Stimulated activated CD4-positive, alpha-beta T cell treated with anti-CD3 and anti-CD28 coated beads, Interleukin-4, amount 100 ng/mL, for 1 hour (primary cell): ENCODE measurements around the gene CALHM6.

Source experiments
- DNase-seq: peaks from one replicate; pipeline ENCODE4 v3.0.0-alpha.2; 2020

CALHM6 gene

GRCh38 chr6:116461331-116461931 is at the start of gene CALHM6:
CALHM6 (plus strand) TSS chr6:116461375; CDS start chr6:116461930, 555 bp downstream.
- DNase-seq = no peak

DNA sequence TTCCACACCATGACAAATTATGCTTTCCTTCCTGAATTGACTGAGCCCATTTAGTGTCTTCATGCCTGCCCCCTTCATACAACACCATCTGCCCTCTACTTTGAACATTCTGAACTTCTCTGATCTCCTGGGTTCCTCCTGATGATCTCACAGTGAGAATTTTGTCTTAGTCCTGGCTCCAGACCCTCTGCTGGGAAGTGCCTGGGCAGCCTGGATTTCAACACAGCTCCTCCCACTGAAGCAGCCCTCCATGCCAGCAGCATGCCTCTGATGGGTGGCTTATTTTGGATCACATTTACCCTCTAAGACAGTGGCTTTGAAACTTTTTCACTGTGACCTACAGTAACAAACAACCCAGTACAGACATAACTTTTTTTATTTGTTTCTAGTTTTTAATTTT is 48.9 kb upstream of the CALHM6 start:
- DNase-seq = no peak

GRCh38 chr6:116413357-116413756 is 47.8 kb upstream of the CALHM6 start:
- no peak for DNase-seq

DNA sequence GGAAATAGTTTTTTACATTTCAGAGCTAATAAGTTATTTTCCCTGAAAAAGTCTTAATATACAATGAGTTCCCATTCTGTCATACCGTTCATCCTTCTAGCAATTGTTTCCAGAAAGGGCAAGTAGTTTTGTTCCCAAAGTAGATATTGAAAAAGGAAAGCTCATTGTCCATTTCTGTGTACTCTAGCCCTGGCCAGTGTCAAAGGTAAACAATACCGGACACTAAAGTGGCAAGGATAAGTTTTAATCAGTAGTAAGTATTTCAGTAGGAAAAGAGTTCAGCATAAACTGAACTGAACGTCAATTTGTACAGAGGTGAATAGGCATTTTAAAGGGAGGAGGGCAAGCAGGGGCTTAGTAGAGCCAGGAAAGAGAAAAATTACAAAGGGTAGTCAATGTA is 43.5 kb upstream of the CALHM6 start:
- DNase-seq = no peak

DNA sequence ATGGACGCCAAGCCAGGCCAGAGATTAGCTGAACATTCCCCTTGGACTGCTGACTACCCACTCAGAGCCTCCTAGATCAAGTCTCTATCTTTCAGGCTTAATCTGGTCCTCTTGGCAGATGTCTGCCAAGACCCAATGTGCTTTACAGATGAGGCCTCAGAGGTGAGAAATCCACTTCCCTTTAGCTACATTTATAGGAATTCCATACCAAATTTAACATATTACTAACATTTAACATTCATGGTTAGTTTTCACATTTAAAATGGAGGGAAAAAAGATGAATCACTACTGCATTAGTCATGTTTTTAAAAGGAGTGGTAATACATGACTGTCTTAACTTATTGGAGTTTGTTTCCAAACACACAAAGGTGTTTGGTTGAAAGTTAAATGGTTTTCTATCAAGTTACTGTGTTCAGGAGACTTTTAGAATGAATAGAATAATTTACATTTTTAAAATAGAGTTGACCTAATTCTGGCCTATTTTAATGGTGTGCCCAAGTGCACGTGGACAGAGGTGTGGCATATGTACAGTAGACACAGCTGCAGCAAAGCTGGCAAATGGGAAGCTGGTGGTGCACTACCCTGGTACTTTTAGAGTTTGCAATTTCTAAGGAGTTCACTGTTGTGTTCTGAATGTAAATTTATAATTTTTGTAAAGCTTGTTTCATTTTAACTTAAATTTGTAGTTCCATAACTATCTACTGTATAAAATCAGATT is 41.9 kb upstream of the CALHM6 start:
- DNase-seq = no peak

DNA sequence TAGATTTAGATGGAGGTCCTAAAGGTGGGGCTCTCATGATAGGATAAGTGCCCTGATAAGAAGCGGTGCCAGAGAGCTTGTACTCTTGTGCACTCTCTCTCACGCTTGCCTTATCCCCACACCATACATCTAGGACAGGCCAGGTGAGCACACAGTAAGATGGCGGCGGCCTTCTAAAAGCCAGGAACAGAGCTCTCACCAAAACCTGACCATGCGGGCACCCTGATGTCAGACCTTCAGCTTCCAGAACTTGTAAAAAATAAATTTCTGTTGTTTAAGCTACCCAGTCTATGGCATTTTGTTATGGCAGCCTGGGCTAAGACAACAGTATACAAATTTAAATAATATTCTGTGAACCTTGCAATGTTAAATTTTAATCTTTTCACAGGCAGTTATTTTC is 40.8 kb upstream of the CALHM6 start:
- no peak for DNase-seq

GRCh38 chr6:116422238-116422637 is 38.9 kb upstream of the CALHM6 start:
- no peak for DNase-seq

GRCh38 chr6:116424001-116424400 is 37.2 kb upstream of the CALHM6 start:
- no peak for DNase-seq

- no peak for DNase-seq
These were observed 34.6 kb upstream of the CALHM6 start for GRCh38 chr6:116426551-116426950.

DNA sequence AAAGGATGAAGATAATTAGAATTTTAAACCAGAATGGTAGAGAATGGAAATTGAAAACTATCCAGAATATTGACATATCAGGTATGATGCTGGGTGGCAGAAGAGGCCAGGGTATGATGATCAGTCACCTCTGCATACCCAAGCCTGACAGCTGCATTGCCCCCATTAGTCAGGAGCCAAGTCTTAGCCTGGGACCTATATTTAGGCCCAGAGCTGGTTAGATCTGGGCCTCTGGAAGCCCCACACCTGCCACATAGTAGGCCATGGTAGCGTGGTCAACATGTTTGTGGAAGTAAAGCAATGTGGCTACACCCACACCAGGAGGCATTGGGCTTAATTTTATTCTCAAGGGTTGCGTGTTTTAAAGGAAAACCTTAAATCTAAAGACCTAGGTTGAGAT is 32.1 kb upstream of the CALHM6 start:
- no peak for DNase-seq

GRCh38 chr6:116430860-116431259 is 30.3 kb upstream of the CALHM6 start:
- DNase-seq = no peak

GRCh38 chr6:116431964-116432595 is 29.1 kb upstream of the CALHM6 start:
- DNase-seq = no peak

- no peak for DNase-seq
These were observed 27.9 kb upstream of the CALHM6 start for GRCh38 chr6:116433206-116433712.

DNA sequence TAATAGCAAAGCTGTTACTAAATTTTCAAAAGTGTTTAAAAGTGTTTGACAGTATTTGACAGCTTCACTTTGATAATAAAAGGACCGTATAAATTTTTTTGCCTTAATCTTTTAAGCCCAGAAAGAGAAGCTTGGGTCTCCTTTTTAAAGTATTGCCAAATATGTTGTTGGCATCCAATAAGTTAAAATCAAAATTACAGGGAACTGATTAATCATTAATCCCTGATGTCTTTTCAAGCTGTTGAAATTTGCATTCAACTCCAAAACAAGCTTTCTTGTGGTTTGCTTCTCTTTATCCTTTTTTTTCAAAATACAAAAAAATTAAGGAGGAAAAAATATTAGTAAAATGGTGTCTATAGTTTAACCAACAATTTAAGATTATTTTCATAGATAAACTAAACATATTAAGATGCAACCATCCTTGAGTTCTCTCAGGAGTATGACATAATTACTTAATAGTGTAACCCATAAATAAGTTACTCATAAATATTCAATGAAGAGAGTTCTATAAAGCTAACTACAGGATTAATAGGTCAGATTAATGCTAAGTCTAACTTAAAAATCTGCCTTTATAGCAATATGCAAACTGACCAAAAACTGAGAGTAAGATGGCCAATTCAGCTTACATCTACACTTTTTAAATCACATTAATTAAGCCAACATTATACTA is 27.0 kb upstream of the CALHM6 start:
- DNase-seq = no peak

- no peak for DNase-seq
These were observed 24.6 kb upstream of the CALHM6 start for GRCh38 chr6:116436586-116436985.

DNA sequence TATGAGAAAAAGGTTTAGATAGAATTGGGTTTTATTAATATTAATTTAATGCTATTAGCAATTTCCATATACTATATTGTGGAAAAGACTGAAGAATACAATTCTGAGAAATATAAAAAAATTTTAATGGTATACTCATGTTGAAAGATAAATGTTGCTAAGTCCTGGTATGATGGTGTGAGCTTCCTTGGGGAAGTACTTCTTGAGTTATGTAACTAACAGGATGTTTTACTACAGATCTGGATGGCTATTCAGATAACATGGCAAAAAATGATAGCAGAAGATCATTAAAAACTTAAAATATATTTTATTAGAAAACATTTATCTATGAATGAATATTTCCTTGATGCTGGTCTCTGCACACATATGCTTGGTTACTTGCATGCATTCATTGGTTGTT is 23.5 kb upstream of the CALHM6 start:
- no peak for DNase-seq

DNA sequence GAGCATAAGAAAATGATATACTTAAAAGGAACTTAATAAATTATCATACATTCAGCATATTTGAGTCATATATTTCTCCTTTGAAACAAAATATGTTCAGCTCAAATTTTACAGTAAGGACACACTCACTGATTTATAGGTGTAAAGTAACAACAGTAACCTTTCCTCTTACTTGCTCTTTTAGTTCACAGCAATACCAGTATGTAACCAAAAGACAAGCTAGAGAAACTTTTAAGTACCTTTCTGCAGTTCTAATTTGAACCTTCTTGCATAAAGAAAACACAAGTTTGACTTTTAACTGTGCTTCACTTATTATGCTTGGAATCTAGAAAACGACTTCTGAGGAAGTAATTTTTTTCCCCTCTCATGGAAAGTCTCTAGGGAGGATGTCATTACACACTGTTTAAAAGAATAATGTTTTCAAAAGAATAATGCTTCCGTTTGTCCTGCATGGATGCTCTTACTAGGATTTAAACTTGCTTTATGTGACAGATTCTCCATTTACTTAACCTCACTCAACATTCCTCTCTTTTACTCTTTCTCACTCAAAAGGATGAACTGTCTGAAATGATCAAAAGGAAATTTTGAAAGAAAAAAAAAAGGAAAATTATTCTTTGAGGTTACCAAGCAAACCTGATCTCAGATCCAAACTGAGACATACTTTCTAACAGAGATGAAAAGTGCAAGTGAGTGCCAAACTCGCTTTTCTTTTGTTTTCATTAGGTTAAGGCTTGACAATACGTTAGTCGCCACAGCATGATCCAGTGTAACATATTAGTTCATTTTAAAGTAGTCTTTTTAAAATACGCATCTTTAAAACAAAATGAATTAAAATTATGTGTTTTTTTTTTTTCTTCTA is 22.4 kb upstream of the CALHM6 start:
- DNase-seq = no peak

DNA sequence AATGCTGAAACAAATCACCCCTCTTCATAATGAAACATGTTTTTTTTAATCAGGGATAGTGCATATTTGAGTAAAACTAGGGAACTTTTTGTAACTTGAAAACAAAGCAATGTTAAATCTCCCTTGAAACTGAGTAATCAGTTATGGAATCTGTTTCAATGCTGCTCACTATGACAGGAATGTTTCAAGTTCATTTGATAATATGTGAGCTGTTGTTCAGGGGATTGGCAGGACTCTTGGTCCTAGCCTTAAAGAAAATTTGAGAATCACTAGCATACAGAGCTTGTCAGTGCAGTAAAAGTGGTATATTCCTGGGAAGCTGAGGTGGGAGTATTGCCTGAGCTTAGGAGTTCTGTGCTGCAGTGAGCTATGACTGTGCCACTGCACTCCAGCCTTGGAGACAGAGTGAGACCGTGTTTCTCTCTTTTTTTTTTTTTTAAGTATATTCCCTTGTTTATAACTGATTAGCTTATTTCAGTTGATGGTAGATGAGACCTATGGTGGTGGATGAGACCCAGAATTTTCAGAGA is 21.6 kb upstream of the CALHM6 start:
- DNase-seq = no peak

GRCh38 chr6:116443105-116443504 is 18.1 kb upstream of the CALHM6 start:
- DNase-seq = no peak

DNA sequence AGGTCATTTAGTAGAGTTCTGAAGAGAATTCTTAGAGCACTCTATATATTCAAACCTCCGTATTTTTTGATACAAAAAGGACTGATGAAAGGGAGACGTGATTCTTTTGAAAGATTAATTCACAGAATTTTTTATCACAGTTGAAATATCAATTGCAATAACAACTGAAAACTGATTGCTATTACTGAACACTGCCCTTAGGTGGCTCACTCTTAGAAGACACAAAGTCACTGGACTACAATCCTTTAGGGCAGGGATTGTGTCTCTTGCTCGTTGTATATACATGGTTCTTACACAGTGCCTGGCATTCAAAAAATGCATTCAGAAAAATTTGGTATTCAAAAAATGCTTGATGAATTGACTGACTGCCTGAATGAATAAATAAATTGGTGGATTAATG is 17.1 kb upstream of the CALHM6 start:
- DNase-seq = no peak

DNA sequence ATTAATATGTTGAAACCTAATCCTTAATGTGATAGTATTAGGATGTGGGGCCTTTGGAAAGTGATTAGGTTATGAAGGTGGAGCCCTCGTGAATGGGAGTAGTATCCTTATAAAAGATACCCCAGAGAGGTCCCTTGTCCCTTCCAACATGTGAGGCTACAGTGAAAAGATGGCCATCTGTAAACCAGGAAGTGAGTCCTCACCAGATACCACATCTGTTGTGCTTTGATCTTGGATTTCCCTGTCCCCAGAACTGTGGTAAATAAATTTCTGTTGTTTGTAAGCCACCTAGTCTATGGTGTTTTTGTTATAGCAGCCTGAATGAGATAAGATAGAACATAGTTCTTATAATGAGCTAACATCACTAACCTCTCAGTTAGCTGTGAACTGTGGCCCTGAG is 16.6 kb upstream of the CALHM6 start:
- DNase-seq = no peak

GRCh38 chr6:116445102-116445501 is 16.1 kb upstream of the CALHM6 start:
- DNase-seq = no peak
